ENCODE data around the gene FAM210A.

FAM210A gene

DNA sequence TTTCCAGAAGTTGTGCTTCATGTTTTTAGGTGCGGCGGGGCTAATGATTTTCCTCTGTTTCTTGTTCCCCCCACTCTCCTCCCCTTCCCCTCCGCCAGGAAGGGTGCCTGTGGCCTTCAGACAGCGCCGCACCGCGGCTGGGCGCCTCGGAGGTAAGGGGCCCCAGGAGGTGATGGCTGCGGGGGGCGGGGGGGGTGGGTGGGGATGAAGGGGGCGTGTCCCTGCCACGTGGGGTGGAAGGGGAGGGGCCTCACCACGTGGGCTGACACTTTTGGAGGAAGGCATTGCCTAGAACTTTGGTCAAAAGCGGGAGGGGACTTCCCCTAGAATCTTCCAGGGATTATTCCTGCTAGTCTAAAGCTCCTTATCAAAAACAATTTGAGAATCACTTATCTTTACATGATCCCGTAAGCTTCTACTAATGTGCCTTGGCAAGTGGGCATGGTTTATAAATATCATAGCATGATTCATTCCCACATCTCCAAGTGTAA is 83.1 kb downstream of the FAM210A start:
- Histone ChIP-seq H3K4ac (ENCODE audit: low read depth in 1 of 2, low read length in 2 of 2) (no peak overlapping the region), H3K4me2 (ENCODE audit: low read length, poor library complexity, severe bottlenecking) (no peak overlapping the region), H2BK12ac (ENCODE audit: low read length in 2 of 2) (no peak overlapping the region), H3K23ac (ENCODE audit: low read length in 2 of 2) (no peak overlapping the region), H3K79me1 (replicated peaks; ENCODE audit: low read length, poor library complexity, severe bottlenecking) (no peaks in the 10 kb centered on the region), H4K91ac (ENCODE audit: low read length) (no peak overlapping the region), H3K4me1 (ENCODE audit: control insufficient read depth, insufficient read depth, low read depth, low read length) (peaks cover 13% of the 10 kb centered on the region), H2BK120ac (ENCODE audit: low read depth, low read length) (no peak overlapping the region), H2BK5ac (ENCODE audit: low read depth, low read length, poor library complexity, severe bottlenecking) (no peak overlapping the region), H3K4me3 (ENCODE audit: insufficient read depth in 1 of 2, low read depth in 1 of 2, low read length in 2 of 2) (no peak overlapping the region), H4K8ac (ENCODE audit: low read length) (no peak overlapping the region), H2BK15ac (ENCODE audit: low read depth, poor library complexity, severe bottlenecking) (no peak overlapping the region), H3K36me3 (ENCODE audit: control insufficient read depth in 1 of 2, insufficient read depth in 2 of 2, low read depth in 1 of 2, low read length in 2 of 2) (no peaks in the 10 kb centered on the region), H3K27me3 (ENCODE audit: control insufficient read depth in 1 of 2, insufficient read depth in 1 of 2, low read length in 2 of 2) (peaks cover 25 to 32% of the 10 kb centered on the region in 2 experiments), H3K9me3 (ENCODE audit: control insufficient read depth, low read length) (no peaks in the 10 kb centered on the region), H3K9ac (ENCODE audit: low read length) (no peak overlapping the region), H2AFZ (ENCODE audit: low read depth, low read length) (no peak overlapping the region), H2AK5ac (ENCODE audit: low read length, severe bottlenecking) (no peak overlapping the region), H3K27ac (ENCODE audit: low read length, poor library complexity, severe bottlenecking) (no peak overlapping the region), H3K18ac (ENCODE audit: low read depth in 1 of 2, low read length in 2 of 2) (no peak overlapping the region), H3K14ac (ENCODE audit: low read length in 2 of 2) (no peak overlapping the region)
- no peak for DNase-seq
- WGBS: 81% methylated on average over 7 of the region's 16 CpGs

DNA sequence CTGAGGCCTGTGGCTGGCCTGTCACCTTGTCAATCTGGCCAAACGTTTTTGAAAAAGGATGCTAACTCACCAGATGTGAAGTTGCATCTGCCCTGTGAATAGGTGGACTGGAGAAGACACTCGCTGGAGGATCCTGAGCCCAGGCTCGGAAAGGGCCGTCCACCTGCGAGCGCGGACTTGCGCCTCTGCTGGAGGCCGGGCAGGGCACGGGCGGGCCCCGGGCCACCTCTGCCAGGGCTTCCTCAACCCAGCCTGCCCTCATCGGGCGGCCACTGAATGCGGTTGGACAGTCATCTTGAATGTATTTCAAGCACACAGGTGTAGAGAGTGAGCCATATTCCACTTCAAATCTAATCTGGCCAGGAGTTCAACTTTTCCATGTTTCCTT is 83.9 kb downstream of the FAM210A start:
- no peaks in the 10 kb centered on the region for H3K79me1 ChIP-seq (replicated peaks; ENCODE audit: low read length, poor library complexity, severe bottlenecking)
- H2BK120ac ChIP-seq (ENCODE audit: low read depth, low read length): no peak overlapping the region
- no peaks in the 10 kb centered on the region for H3K9me3 ChIP-seq (ENCODE audit: control insufficient read depth, low read length)
- H3K27me3 ChIP-seq (ENCODE audit: control insufficient read depth in 1 of 2, insufficient read depth in 1 of 2, low read length in 2 of 2): peaks cover 25 to 32% of the 10 kb centered on the region in 2 experiments
- H2BK5ac ChIP-seq (ENCODE audit: low read depth, low read length, poor library complexity, severe bottlenecking): no peak overlapping the region
- no peak overlapping the region for H3K27ac ChIP-seq (ENCODE audit: low read length, poor library complexity, severe bottlenecking)
- H4K91ac ChIP-seq (ENCODE audit: low read length): no peak overlapping the region
- H3K36me3 ChIP-seq (ENCODE audit: control insufficient read depth in 1 of 2, insufficient read depth in 2 of 2, low read depth in 1 of 2, low read length in 2 of 2): no peaks in the 10 kb centered on the region
- H3K14ac ChIP-seq (ENCODE audit: low read length in 2 of 2): no peak overlapping the region
- no peak overlapping the region for H2AK5ac ChIP-seq (ENCODE audit: low read length, severe bottlenecking)
- no peak overlapping the region for H3K23ac ChIP-seq (ENCODE audit: low read length in 2 of 2)
- H3K4me2 ChIP-seq (ENCODE audit: low read length, poor library complexity, severe bottlenecking): no peak overlapping the region
- H3K4me1 ChIP-seq (ENCODE audit: control insufficient read depth, insufficient read depth, low read depth, low read length): peaks cover 13% of the 10 kb centered on the region
- H4K8ac ChIP-seq (ENCODE audit: low read length): no peak overlapping the region
- H3K18ac ChIP-seq (ENCODE audit: low read depth in 1 of 2, low read length in 2 of 2): no peak overlapping the region
- H3K4ac ChIP-seq (ENCODE audit: low read depth in 1 of 2, low read length in 2 of 2): no peak overlapping the region
- no peak overlapping the region for H2BK12ac ChIP-seq (ENCODE audit: low read length in 2 of 2)
- no peak overlapping the region for H2AFZ ChIP-seq (ENCODE audit: low read depth, low read length)
- WGBS: 89% methylated on average over 15 of the region's 15 CpGs
- no peak for DNase-seq
- H2BK15ac ChIP-seq (ENCODE audit: low read depth, poor library complexity, severe bottlenecking): no peak overlapping the region
- H3K9ac ChIP-seq (ENCODE audit: low read length): peak overlapping the region; percentile 67
- no peak overlapping the region for H3K4me3 ChIP-seq (ENCODE audit: insufficient read depth in 1 of 2, low read depth in 1 of 2, low read length in 2 of 2)

DNA sequence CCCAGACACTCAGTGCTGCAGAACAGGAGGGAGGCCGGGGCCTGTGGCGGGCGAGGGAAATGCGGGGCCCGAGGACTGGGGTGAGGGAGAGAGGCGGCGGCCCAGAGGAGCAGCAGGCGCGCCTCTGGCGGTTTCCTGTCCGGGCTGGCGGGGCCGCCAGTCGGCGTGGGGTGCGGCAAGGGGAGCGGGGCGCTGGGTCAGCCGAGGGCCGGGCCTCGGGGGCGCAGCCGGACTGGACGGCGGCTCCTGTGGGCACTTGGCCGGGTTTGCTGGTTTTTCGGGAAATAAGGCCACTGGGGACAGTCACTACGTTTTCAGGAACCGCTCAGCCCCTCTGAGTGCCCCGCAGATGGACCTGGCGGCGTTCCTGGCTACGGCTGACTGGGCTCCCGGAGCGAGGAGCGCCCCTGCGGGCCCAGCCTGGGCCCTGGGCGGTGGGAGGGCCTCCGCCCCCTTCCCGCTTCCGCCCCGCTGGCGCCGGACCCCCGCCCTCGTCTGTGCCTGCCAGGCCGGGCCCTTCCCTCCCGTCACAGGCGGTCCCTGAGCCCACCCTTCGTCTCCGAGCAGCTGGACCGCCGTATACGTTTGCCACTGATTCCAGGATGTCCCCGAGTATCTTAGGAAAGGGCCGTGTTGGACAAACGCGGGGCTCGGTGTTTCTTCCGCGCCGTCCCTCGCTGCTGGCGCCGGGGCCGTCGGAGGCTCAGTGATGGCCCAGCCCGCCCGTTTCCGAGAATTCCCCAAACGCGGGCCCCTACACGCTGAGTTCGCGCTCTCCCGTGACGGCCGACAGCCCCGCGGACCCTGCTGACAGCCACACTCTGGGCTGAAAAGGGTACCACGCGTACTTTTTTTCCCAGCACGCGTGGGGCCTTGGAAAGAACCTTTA is 84.6 kb downstream of the FAM210A start:
- Histone ChIP-seq H2BK120ac (ENCODE audit: low read depth, low read length) (no peak overlapping the region), H3K14ac (ENCODE audit: low read length in 2 of 2) (no peak overlapping the region), H2AK5ac (ENCODE audit: low read length, severe bottlenecking) (no peak overlapping the region), H3K23ac (ENCODE audit: low read length in 2 of 2) (no peak overlapping the region), H3K18ac (ENCODE audit: low read depth in 1 of 2, low read length in 2 of 2) (peak overlapping the region in 1 of 2 experiments; percentile 2), H3K4me1 (ENCODE audit: control insufficient read depth, insufficient read depth, low read depth, low read length) (peaks cover 13% of the 10 kb centered on the region), H3K9ac (ENCODE audit: low read length) (peak overlapping the region; percentile 67), H3K27ac (ENCODE audit: low read length, poor library complexity, severe bottlenecking) (no peak overlapping the region), H2BK12ac (ENCODE audit: low read length in 2 of 2) (no peak overlapping the region), H3K79me1 (replicated peaks; ENCODE audit: low read length, poor library complexity, severe bottlenecking) (no peaks in the 10 kb centered on the region), H3K4ac (ENCODE audit: low read depth in 1 of 2, low read length in 2 of 2) (no peak overlapping the region), H3K4me3 (ENCODE audit: insufficient read depth in 1 of 2, low read depth in 1 of 2, low read length in 2 of 2) (peak overlapping the region; percentile 35 to 55), H3K36me3 (ENCODE audit: control insufficient read depth in 1 of 2, insufficient read depth in 2 of 2, low read depth in 1 of 2, low read length in 2 of 2) (no peaks in the 10 kb centered on the region), H2BK15ac (ENCODE audit: low read depth, poor library complexity, severe bottlenecking) (no peak overlapping the region), H2AFZ (ENCODE audit: low read depth, low read length) (no peak overlapping the region), H4K91ac (ENCODE audit: low read length) (peak overlapping the region; percentile 23), H3K4me2 (ENCODE audit: low read length, poor library complexity, severe bottlenecking) (peak overlapping the region; percentile 59), H3K27me3 (ENCODE audit: control insufficient read depth in 1 of 2, insufficient read depth in 1 of 2, low read length in 2 of 2) (peaks cover 25 to 32% of the 10 kb centered on the region in 2 experiments), H2BK5ac (ENCODE audit: low read depth, low read length, poor library complexity, severe bottlenecking) (no peak overlapping the region), H3K9me3 (ENCODE audit: control insufficient read depth, low read length) (no peaks in the 10 kb centered on the region), H4K8ac (ENCODE audit: low read length) (peak overlapping the region; percentile 37)
- no peak for DNase-seq
- 40% methylated on average over 83 of the region's 84 CpGs for WGBS

DNA sequence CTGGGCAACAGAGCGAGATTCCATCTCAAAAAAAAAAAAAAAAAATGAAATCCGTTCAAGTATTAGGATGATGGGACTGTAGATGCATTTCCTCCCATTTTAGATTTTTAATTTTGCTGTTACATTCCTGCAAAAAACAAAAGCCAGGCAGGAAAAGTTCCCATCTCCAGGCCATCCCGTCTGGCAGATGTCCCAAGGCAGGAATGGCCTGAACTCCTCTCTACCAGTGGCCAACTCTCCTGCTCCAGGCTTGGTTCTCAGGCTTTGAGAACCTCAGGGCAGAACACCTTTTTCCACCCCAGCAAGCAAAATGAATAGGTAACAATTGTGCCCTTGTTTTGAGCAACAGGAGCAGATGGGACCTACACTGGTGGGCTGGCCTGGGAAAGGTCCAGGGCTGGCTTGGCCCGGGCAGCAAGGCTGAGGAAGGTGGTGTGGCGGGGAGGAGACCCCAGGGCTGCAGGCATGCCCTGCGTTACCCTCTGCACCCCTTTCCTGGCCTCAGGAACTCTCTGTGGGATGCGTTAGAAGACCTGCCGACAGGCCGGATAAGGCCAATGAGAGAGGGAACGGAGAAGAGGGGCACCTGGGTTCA is 86.0 kb downstream of the FAM210A start:
- Histone ChIP-seq H2BK5ac (ENCODE audit: low read depth, low read length, poor library complexity, severe bottlenecking) (no peak overlapping the region), H3K36me3 (ENCODE audit: control insufficient read depth in 1 of 2, insufficient read depth in 2 of 2, low read depth in 1 of 2, low read length in 2 of 2) (no peaks in the 10 kb centered on the region), H2AK5ac (ENCODE audit: low read length, severe bottlenecking) (no peak overlapping the region), H3K23ac (ENCODE audit: low read length in 2 of 2) (no peak overlapping the region), H2BK12ac (ENCODE audit: low read length in 2 of 2) (no peak overlapping the region), H3K79me1 (replicated peaks; ENCODE audit: low read length, poor library complexity, severe bottlenecking) (no peaks in the 10 kb centered on the region), H3K4me1 (ENCODE audit: control insufficient read depth, insufficient read depth, low read depth, low read length) (peaks cover 13% of the 10 kb centered on the region), H3K18ac (ENCODE audit: low read depth in 1 of 2, low read length in 2 of 2) (no peak overlapping the region), H4K8ac (ENCODE audit: low read length) (no peak overlapping the region), H2BK15ac (ENCODE audit: low read depth, poor library complexity, severe bottlenecking) (no peak overlapping the region), H3K4me2 (ENCODE audit: low read length, poor library complexity, severe bottlenecking) (no peak overlapping the region), H3K4me3 (ENCODE audit: insufficient read depth in 1 of 2, low read depth in 1 of 2, low read length in 2 of 2) (no peak overlapping the region), H4K91ac (ENCODE audit: low read length) (no peak overlapping the region), H2AFZ (ENCODE audit: low read depth, low read length) (no peak overlapping the region), H3K27me3 (ENCODE audit: control insufficient read depth in 1 of 2, insufficient read depth in 1 of 2, low read length in 2 of 2) (peaks cover 25 to 32% of the 10 kb centered on the region in 2 experiments), H3K14ac (ENCODE audit: low read length in 2 of 2) (no peak overlapping the region), H3K27ac (ENCODE audit: low read length, poor library complexity, severe bottlenecking) (no peak overlapping the region), H2BK120ac (ENCODE audit: low read depth, low read length) (no peak overlapping the region), H3K9ac (ENCODE audit: low read length) (no peak overlapping the region), H3K4ac (ENCODE audit: low read depth in 1 of 2, low read length in 2 of 2) (no peak overlapping the region), H3K9me3 (ENCODE audit: control insufficient read depth, low read length) (no peaks in the 10 kb centered on the region)
- WGBS: 81% methylated on average over 8 of the region's 10 CpGs
- DNase-seq: no peak
